Parathyroid adenoma (tissue), 2 donors: ENCODE data around the gene ATP5IF1.

Experiments used
- H2AFZ ChIP-seq: fragments of 300-600 bp; sonication (generic); one replicate; pipeline ENCODE4 v1.7.0; 2017; ENCODE audit warnings: antibody characterized with exemption, mild to moderate bottlenecking
- H3K27ac ChIP-seq: fragments of 300-600 bp; sonication (generic); one replicate; pipeline ENCODE4 v1.7.0; 2017
- H3K27me3 ChIP-seq: fragments of 300-600 bp; sonication (generic); one replicate; pipeline ENCODE4 v1.7.0; 2017; ENCODE audit warnings: low read length; ENCODE audit not compliant: control insufficient read depth, insufficient read depth
- H3K36me3 ChIP-seq: fragments of 300-600 bp; sonication (generic); one replicate; pipeline ENCODE4 v1.7.0; 2017; ENCODE audit warnings: low read length; ENCODE audit not compliant: control insufficient read depth, insufficient read depth
- H3K4me1 ChIP-seq: fragments of 300-600 bp; sonication (generic); one replicate; pipeline ENCODE4 v1.7.0; 2017; ENCODE audit warnings: control low read depth
- H3K4me2 ChIP-seq: fragments of 300-600 bp; sonication (generic); one replicate; pipeline ENCODE4 v1.7.0; 2017; ENCODE audit warnings: low read length
- H3K4me3 ChIP-seq: fragments of 300-600 bp; sonication (generic); one replicate; pipeline ENCODE4 v1.7.0; 2017; ENCODE audit warnings: low read depth, low read length
- H3K79me2 ChIP-seq: fragments of 300-600 bp; sonication (generic); one replicate; pipeline ENCODE4 v1.7.0; 2017; ENCODE audit warnings: control low read depth
- H3K9ac ChIP-seq: fragments of 300-600 bp; sonication (generic); one replicate; pipeline ENCODE4 v1.7.0; 2017; ENCODE audit warnings: mild to moderate bottlenecking
- H3K9me3 ChIP-seq: fragments of 300-600 bp; sonication (generic); one replicate; pipeline ENCODE4 v1.7.0; 2017; ENCODE audit warnings: low read length; ENCODE audit not compliant: control insufficient read depth
- CTCF ChIP-seq: fragments of 300-600 bp; sonication (generic); IDR thresholded peaks from one replicate; pipeline ENCODE4 v1.7.0; 2017; ENCODE audit warnings: antibody characterized with exemption, mild to moderate bottlenecking
- donor health status: primary hyperparathyroidism.

ATP5IF1 gene

GRCh38 chr1:28286111-28286510 is 50.2 kb downstream of the ATP5IF1 start:
- H3K27me3 ChIP-seq = no peaks in the 10 kb centered on the region
- no peak overlapping the region for H3K4me3 ChIP-seq
- H3K79me2 ChIP-seq = no peaks in the 10 kb centered on the region
- H3K36me3 ChIP-seq = no peaks in the 10 kb centered on the region
- no peak overlapping the region for H3K9ac ChIP-seq
- no peaks in the 10 kb centered on the region for H3K9me3 ChIP-seq
- no peaks in the 10 kb centered on the region for H3K4me1 ChIP-seq
- no peak for TF ChIP-seq CTCF
- H3K27ac ChIP-seq = no peak overlapping the region
- no peak overlapping the region for H2AFZ ChIP-seq
- no peak overlapping the region for H3K4me2 ChIP-seq
